SK-N-SH treated with all-trans-retinoic acid at 6 μM for 48 hours (cell line): Measurements from ENCODE around the gene NRF1.

ENCODE experiments used
- ESRRG ChIP-seq: fragments of 250-450 bp; sonication (Bioruptor Pico); IDR thresholded peaks from 2 replicates; pipeline ENCODE4 v1.6.1; 2021; ENCODE audit warnings: mild to moderate bottlenecking
- ZC3H10 ChIP-seq: fragments of 250-450 bp; sonication (Bioruptor Pico); IDR thresholded peaks from 2 replicates; pipeline ENCODE4 v1.5.1; 2021; ENCODE audit warnings: mild to moderate bottlenecking, moderate library complexity
- ZNF70 ChIP-seq: fragments of 450-650 bp; formaldehyde crosslinking; IDR thresholded peaks from 2 replicates; pipeline ENCODE4 v1.5.0; 2020; ENCODE audit warnings: mild to moderate bottlenecking, moderate library complexity
- ZNF8 ChIP-seq: fragments of 450-650 bp; formaldehyde crosslinking; IDR thresholded peaks from 2 replicates; pipeline ENCODE4 v1.5.0; 2020; ENCODE audit warnings: mild to moderate bottlenecking, moderate library complexity

- TF ChIP-seq ZNF8 (CRISPR knock-in tag) (no peak), ZC3H10 (CRISPR knock-in tag) (no peak), ESRRG (CRISPR knock-in tag) (no peak), ZNF70 (CRISPR knock-in tag) (no peak)
Measured at GRCh38 chr7:129640400-129640799, 28.9 kb downstream of the NRF1 start.
